K562 (cell line): ENCODE data around the gene LST1.

Experiments used
- FOXP1 ChIP-seq: sonication (generic); formaldehyde crosslinking; IDR thresholded peaks from 2 replicates; pipeline ENCODE4 v1.8.0; 2022; ENCODE audit warnings: mild to moderate bottlenecking, missing genetic modification reagents
- TF ChIP-seq, protein P1 (sequence below), 3 experiments: IDR thresholded peaks in 2 of 3; conservative IDR thresholded peaks in 1 of 3; 2 replicates each; pipeline ENCODE4 v1.5.1; 2011 to 2012; ENCODE audit warnings: low read length in 3 of 3, mild to moderate bottlenecking in 3 of 3, control low read depth in 2 of 3, improper control_type of control experiment in 1 of 3, inconsistent platforms in 1 of 3, low read depth in 1 of 3, mixed read lengths in 1 of 3, moderate library complexity in 1 of 3; ENCODE audit not compliant: insufficient read depth in 2 of 3

DNA sequence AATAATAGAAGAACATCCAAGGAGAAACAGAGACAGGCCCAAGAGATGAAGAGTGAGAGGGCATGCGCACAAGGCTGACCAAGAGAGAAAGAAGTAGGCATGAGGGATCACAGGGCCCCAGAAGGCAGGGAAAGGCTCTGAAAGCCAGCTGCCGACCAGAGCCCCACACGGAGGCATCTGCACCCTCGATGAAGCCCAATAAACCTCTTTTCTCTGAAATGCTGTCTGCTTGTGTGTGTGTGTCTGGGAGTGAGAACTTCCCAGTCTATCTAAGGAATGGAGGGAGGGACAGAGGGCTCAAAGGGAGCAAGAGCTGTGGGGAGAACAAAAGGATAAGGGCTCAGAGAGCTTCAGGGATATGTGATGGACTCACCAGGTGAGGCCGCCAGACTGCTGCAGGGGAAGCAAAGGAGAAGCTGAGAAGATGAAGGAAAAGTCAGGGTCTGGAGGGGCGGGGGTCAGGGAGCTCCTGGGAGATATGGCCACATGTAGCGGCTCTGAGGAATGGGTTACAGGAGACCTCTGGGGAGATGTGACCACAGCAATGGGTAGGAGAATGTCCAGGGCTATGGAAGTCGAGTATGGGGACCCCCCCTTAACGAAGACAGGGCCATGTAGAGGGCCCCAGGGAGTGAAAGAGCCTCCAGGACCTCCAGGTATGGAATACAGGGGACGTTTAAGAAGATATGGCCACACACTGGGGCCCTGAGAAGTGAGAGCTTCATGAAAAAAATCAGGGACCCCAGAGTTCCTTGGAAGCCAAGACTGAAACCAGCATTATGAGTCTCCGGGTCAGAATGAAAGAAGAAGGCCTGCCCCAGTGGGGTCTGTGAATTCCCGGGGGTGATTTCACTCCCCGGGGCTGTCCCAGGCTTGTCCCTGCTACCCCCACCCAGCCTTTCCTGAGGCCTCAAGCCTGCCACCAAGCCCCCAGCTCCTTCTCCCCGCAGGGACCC, 11.7 kb upstream of the LST1 start:
- TF ChIP-seq, protein P1, sequence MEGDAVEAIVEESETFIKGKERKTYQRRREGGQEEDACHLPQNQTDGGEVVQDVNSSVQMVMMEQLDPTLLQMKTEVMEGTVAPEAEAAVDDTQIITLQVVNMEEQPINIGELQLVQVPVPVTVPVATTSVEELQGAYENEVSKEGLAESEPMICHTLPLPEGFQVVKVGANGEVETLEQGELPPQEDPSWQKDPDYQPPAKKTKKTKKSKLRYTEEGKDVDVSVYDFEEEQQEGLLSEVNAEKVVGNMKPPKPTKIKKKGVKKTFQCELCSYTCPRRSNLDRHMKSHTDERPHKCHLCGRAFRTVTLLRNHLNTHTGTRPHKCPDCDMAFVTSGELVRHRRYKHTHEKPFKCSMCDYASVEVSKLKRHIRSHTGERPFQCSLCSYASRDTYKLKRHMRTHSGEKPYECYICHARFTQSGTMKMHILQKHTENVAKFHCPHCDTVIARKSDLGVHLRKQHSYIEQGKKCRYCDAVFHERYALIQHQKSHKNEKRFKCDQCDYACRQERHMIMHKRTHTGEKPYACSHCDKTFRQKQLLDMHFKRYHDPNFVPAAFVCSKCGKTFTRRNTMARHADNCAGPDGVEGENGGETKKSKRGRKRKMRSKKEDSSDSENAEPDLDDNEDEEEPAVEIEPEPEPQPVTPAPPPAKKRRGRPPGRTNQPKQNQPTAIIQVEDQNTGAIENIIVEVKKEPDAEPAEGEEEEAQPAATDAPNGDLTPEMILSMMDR (IDR thresholded peaks at IDR 0.05 in 2 of 3, conservative IDR thresholded peaks at IDR 0.05 in 1 of 3; ENCODE audit: insufficient read depth in 2 of 3, low read depth in 1 of 3, low read length in 3 of 3), result peak in 2 of 3 experiments; percentile 23 to 39; a peak in 2 of 6 replicates
- no peak for TF ChIP-seq FOXP1 (CRISPR knock-in tag)
